Stimulated activated CD8-positive, alpha-beta memory T cell treated with anti-CD3 and anti-CD28 coated beads, Interleukin-7, amount 100 ng/mL, for 48 hours (primary cell): ENCODE results near the gene TPM4.
A peak's percentile ranks its signal among the peaks of the same experiment; 100 is the strongest.
"Not testable (repeated sequence)": the region's sequence is repeated elsewhere in the genome, so short reads cannot be mapped to it uniquely, and the experiment has no call there.

ENCODE experiments used
- DNase-seq, 2 donors: peaks; one replicate each; pipeline ENCODE4 v3.0.0-alpha.2; 2020; ENCODE audit warnings: low read depth in 1 of 2; ENCODE audit errors: extremely low read depth in 1 of 2

TPM4 gene

GRCh38 chr19:16094360-16095070 lies 18.2 kb downstream of the TPM4 start:
- DNase-seq: no peak

GRCh38 chr19:16095071-16095571 lies 18.8 kb downstream of the TPM4 start:
- DNase-seq: peak; percentile 31 to 69

- no peak for DNase-seq
Observed at GRCh38 chr19:16096280-16096855, 20.1 kb downstream of the TPM4 start.

GRCh38 chr19:16098416-16098768 lies 22.1 kb downstream of the TPM4 start:
- no peak for DNase-seq

GRCh38 chr19:16098821-16099220 lies 22.5 kb downstream of the TPM4 start:
- no peak for DNase-seq

- not testable (repeated sequence) for DNase-seq
Observed at GRCh38 chr19:16099314-16099965, 23.1 kb downstream of the TPM4 start.

GRCh38 chr19:16100524-16100923 lies 24.2 kb downstream of the TPM4 start:
- DNase-seq: no peak

- DNase-seq: no peak
Observed at GRCh38 chr19:16104722-16105121, 28.4 kb downstream of the TPM4 start.

- no peak for DNase-seq
Observed at GRCh38 chr19:16106121-16106520, 29.8 kb downstream of the TPM4 start.

GRCh38 chr19:16111160-16111908 lies 35.0 kb downstream of the TPM4 start, which contains the start of gene RAB8A:
Gene RAB8A (plus strand): TSS chr19:16111889. CDS start chr19:16111902, 13 bp downstream.
- peak; percentile 96 to 99 for DNase-seq

- no peak for DNase-seq
Observed at GRCh38 chr19:16111909-16112752, 35.8 kb downstream of the TPM4 start.

- DNase-seq: no peak
Observed at GRCh38 chr19:16112778-16113177, 36.5 kb downstream of the TPM4 start.

- no peak for DNase-seq
Observed at GRCh38 chr19:16113727-16114126, 37.4 kb downstream of the TPM4 start.

- DNase-seq: no peak
Observed at GRCh38 chr19:16115301-16116039, 39.2 kb downstream of the TPM4 start.

- no peak for DNase-seq
Observed at GRCh38 chr19:16116067-16116466, 39.8 kb downstream of the TPM4 start.

- no peak for DNase-seq
Observed at GRCh38 chr19:16117594-16118033, 41.3 kb downstream of the TPM4 start.

- peak; percentile 39 to 57 for DNase-seq
Observed at GRCh38 chr19:16118489-16119033, 42.3 kb downstream of the TPM4 start.

- DNase-seq: peak in 1 of 2 donors; percentile 37
Observed at GRCh38 chr19:16119075-16119857, 43.0 kb downstream of the TPM4 start.
